ENCODE measurements around the gene TMEM18. TPM values are rescaled to one million over a fixed set of nuclear protein-coding genes. Genes with fewer than 3 reads are reported as not detected.

Gene TMEM18
- total and polyA plus RNA-seq, 9 of the 15 experiments (the other 6 are each of a cell fraction or from before 2014, with no cell fraction given): 12.8 to 55.9 (median 21.8) TPM

- BruUV-seq (replicated peaks): no TSS peak
- Histone ChIP-seq H3K9me1 (ENCODE audit: control insufficient read depth, insufficient read depth, low read length) (no peaks in the 10 kb centered on the region), H3K27me3 (ENCODE audit: control insufficient read depth in 2 of 2, insufficient read depth in 2 of 2, low read length in 2 of 2) (peaks cover 15 to 55% of the 10 kb centered on the region in 2 experiments), H3K4me1 (replicated peaks in 1 of 2; ENCODE audit: control insufficient read depth in 2 of 2, insufficient read depth in 2 of 2, low read length in 2 of 2) (peaks cover 0 to under 1% of the 10 kb centered on the region in 2 experiments; a peak in 1 of 5 replicates), H3K9me3 (replicated peaks; ENCODE audit: control insufficient read depth, insufficient read depth, low read depth, low read length) (no peaks in the 10 kb centered on the region), H2AFZ (ENCODE audit: low read depth, low read length) (no peak overlapping the region), H3K4me3 (no peak overlapping the region), H3K9ac (ENCODE audit: insufficient read depth in 1 of 2, low read depth in 2 of 2, low read length in 2 of 2) (no peak overlapping the region), H4K20me1 (replicated peaks; ENCODE audit: control insufficient read depth, insufficient read depth, low read length) (no peaks in the 10 kb centered on the region), H3K36me3 (ENCODE audit: control insufficient read depth, insufficient read depth, low read length) (no peaks in the 10 kb centered on the region), H3K79me2 (ENCODE audit: control insufficient read depth, insufficient read depth, low read length) (no peaks in the 10 kb centered on the region), H3K27ac (ENCODE audit: extremely low read depth, low read depth, low read length) (no peak overlapping the region), H3K4me2 (ENCODE audit: insufficient read depth, low read length) (no peak overlapping the region)
- in situ Hi-C loops (cut with MboI) (no loop called here), intact Hi-C loops (cut with micrococcal nuclease) (no loop called here)
- ChIA-PET CTCF (ENCODE audit: low intra/inter-chr PET ratio) (no interaction called here), POLR2A (no interaction called here)
- WGBS (ENCODE audit: insufficient coverage, low coverage, missing lambda C conversion rate): under 1% methylated on average over 12 of the region's 12 CpGs
- no peak for FAIRE-seq
- DNase-seq (ENCODE audit: extremely low read depth in 1 of 4, low spot score in 3 of 4): no peak
- ATAC-seq: no peak
- TF ChIP-seq HMGXB4 (CRISPR knock-in tag; IDR thresholded peaks at IDR 0.05) (no peak), CREB3L1 (IDR thresholded peaks at IDR 0.05; ENCODE audit: borderline replicate concordance, low read depth) (no peak), MITF (IDR thresholded peaks at IDR 0.05) (no peak), ZNF780A (CRISPR knock-in tag; IDR thresholded peaks at IDR 0.05) (no peak), NONO (IDR thresholded peaks at IDR 0.05; ENCODE audit: low read depth in 2 of 2, low read length in 1 of 2) (no peak), HINFP (tag; conservative IDR thresholded peaks at IDR 0.05; ENCODE audit: low read depth) (no peak), COPS2 (conservative IDR thresholded peaks at IDR 0.05) (no peak), MLLT1 (IDR thresholded peaks at IDR 0.05) (no peak), ZBTB9 (CRISPR knock-in tag; IDR thresholded peaks at IDR 0.05) (no peak)
These were observed 51.5 kb downstream of the TMEM18 start for GRCh38 chr2:625415-626333.

All from K562 (cell line).